Measurements from ENCODE around the gene MAGIX.
"Not testable (repeated sequence)": the region's sequence is repeated elsewhere in the genome, so short reads cannot be mapped to it uniquely, and the experiment has no call there.

Gene MAGIX

GRCh38 chrX:49122499-49122898 is 40.1 kb upstream of the MAGIX start:
- Histone ChIP-seq H3K4me3 (ENCODE audit: severe bottlenecking) (peak overlapping the region; percentile 89), H3K27ac (ENCODE audit: poor library complexity, severe bottlenecking) (no peak overlapping the region), H3K4me1 (ENCODE audit: insufficient read depth, poor library complexity, severe bottlenecking) (no peaks in the 10 kb centered on the region), H3K36me3 (ENCODE audit: low read depth) (peaks cover 11% of the 10 kb centered on the region), H3K27me3 (ENCODE audit: insufficient read depth, poor library complexity, severe bottlenecking) (no peaks in the 10 kb centered on the region), H3K9me3 (ENCODE audit: severe bottlenecking) (no peaks in the 10 kb centered on the region)
- no peak for TF ChIP-seq CTCF (IDR thresholded peaks at IDR 0.05; ENCODE audit: poor library complexity, severe bottlenecking)
- DNase-seq (ENCODE audit: low spot score) (no peak), ATAC-seq (ENCODE audit: low read depth) (no peak)

- H3K36me3 ChIP-seq (ENCODE audit: low read depth); ATAC-seq (ENCODE audit: low read depth); H3K4me3 ChIP-seq (ENCODE audit: severe bottlenecking); H3K27ac ChIP-seq (ENCODE audit: poor library complexity, severe bottlenecking); H3K27me3 ChIP-seq (ENCODE audit: insufficient read depth, poor library complexity, severe bottlenecking); H3K4me1 ChIP-seq (ENCODE audit: insufficient read depth, poor library complexity, severe bottlenecking); H3K9me3 ChIP-seq (ENCODE audit: severe bottlenecking); DNase-seq (ENCODE audit: low spot score): not testable (repeated sequence)
Observed at GRCh38 chrX:49127742-49128258, 34.8 kb upstream of the MAGIX start.

GRCh38 chrX:49129427-49129826 is 33.1 kb upstream of the MAGIX start:
- no peaks in the 10 kb centered on the region for H3K36me3 ChIP-seq (ENCODE audit: low read depth)
- DNase-seq (ENCODE audit: low spot score) (no peak), ATAC-seq (ENCODE audit: low read depth) (no peak)
- no peak overlapping the region for H3K4me3 ChIP-seq (ENCODE audit: severe bottlenecking)
- no peak for TF ChIP-seq CTCF (IDR thresholded peaks at IDR 0.05; ENCODE audit: poor library complexity, severe bottlenecking)
- no peaks in the 10 kb centered on the region for H3K4me1 ChIP-seq (ENCODE audit: insufficient read depth, poor library complexity, severe bottlenecking)
- H3K27me3 ChIP-seq (ENCODE audit: insufficient read depth, poor library complexity, severe bottlenecking), result no peaks in the 10 kb centered on the region
- no peaks in the 10 kb centered on the region for H3K9me3 ChIP-seq (ENCODE audit: severe bottlenecking)
- no peak overlapping the region for H3K27ac ChIP-seq (ENCODE audit: poor library complexity, severe bottlenecking)

- not testable (repeated sequence) for DNase-seq (ENCODE audit: low spot score); ATAC-seq (ENCODE audit: low read depth); H3K27ac ChIP-seq (ENCODE audit: poor library complexity, severe bottlenecking); H3K27me3 ChIP-seq (ENCODE audit: insufficient read depth, poor library complexity, severe bottlenecking); H3K4me1 ChIP-seq (ENCODE audit: insufficient read depth, poor library complexity, severe bottlenecking); H3K36me3 ChIP-seq (ENCODE audit: low read depth); H3K9me3 ChIP-seq (ENCODE audit: severe bottlenecking); H3K4me3 ChIP-seq (ENCODE audit: severe bottlenecking)
Observed at GRCh38 chrX:49132275-49132674, 30.3 kb upstream of the MAGIX start.

- H3K4me3 ChIP-seq (ENCODE audit: severe bottlenecking), result no peak overlapping the region
- no peak for ATAC-seq (ENCODE audit: low read depth)
- no peak for DNase-seq (ENCODE audit: low spot score)
- no peaks in the 10 kb centered on the region for H3K27me3 ChIP-seq (ENCODE audit: insufficient read depth, poor library complexity, severe bottlenecking)
- H3K27ac ChIP-seq (ENCODE audit: poor library complexity, severe bottlenecking), result no peak overlapping the region
- no peaks in the 10 kb centered on the region for H3K9me3 ChIP-seq (ENCODE audit: severe bottlenecking)
- no peaks in the 10 kb centered on the region for H3K4me1 ChIP-seq (ENCODE audit: insufficient read depth, poor library complexity, severe bottlenecking)
- TF ChIP-seq CTCF (IDR thresholded peaks at IDR 0.05; ENCODE audit: poor library complexity, severe bottlenecking), result no peak
- H3K36me3 ChIP-seq (ENCODE audit: low read depth), result no peaks in the 10 kb centered on the region
Observed at GRCh38 chrX:49133759-49134158, 28.8 kb upstream of the MAGIX start.

GRCh38 chrX:49137492-49137891 is 25.1 kb upstream of the MAGIX start:
- Histone ChIP-seq H3K9me3 (ENCODE audit: severe bottlenecking) (no peaks in the 10 kb centered on the region), H3K27me3 (ENCODE audit: insufficient read depth, poor library complexity, severe bottlenecking) (no peaks in the 10 kb centered on the region), H3K4me3 (ENCODE audit: severe bottlenecking) (no peak overlapping the region), H3K4me1 (ENCODE audit: insufficient read depth, poor library complexity, severe bottlenecking) (no peaks in the 10 kb centered on the region), H3K27ac (ENCODE audit: poor library complexity, severe bottlenecking) (no peak overlapping the region), H3K36me3 (ENCODE audit: low read depth) (no peaks in the 10 kb centered on the region)
- DNase-seq (ENCODE audit: low spot score) (no peak), ATAC-seq (ENCODE audit: low read depth) (no peak)
- TF ChIP-seq CTCF (IDR thresholded peaks at IDR 0.05; ENCODE audit: poor library complexity, severe bottlenecking), result no peak

Data from RWPE2 (cell line).